Measurements from ENCODE around the gene SLC27A6.
A peak's percentile ranks its signal among the peaks of the same experiment; 100 is the strongest.

SLC27A6 gene

GRCh38 chr5:129002527-129002842 is 37.2 kb downstream of the SLC27A6 start:
- H3K27ac ChIP-seq = no peak overlapping the region
- TF ChIP-seq CTCF (IDR thresholded peaks at IDR 0.05) (no peak), ZFX (IDR thresholded peaks at IDR 0.05; ENCODE audit: borderline replicate concordance) (no peak)

- H3K27ac ChIP-seq = peak overlapping the region; percentile 14; the same call in 1 of the 2 replicates
- TF ChIP-seq CTCF (IDR thresholded peaks at IDR 0.05) (no peak), ZFX (IDR thresholded peaks at IDR 0.05; ENCODE audit: borderline replicate concordance) (no peak)
These were observed 37.9 kb downstream of the SLC27A6 start for GRCh38 chr5:129003232-129003631.

DNA sequence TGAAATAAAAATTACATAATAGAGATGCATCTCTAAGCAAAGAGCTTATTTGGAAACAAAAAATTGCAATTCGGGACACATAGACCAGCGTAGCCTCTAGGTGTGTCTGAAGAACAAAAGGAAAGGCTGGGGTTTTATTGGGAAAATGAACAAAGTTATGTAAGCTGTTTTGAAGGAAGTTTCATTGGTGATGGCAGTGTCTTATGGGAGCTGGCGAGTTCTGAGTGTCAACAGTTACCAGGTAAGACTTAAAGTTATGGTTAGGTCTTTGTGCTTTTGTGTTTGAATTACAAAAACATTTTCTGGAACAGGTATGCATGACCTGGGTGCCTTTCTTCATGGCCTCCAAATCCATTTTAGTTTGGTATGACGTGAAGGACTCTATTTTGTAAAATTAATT is 48.9 kb downstream of the SLC27A6 start:
- no peak overlapping the region for H3K27ac ChIP-seq
- no peak for TF ChIP-seq ZFX (IDR thresholded peaks at IDR 0.05; ENCODE audit: borderline replicate concordance)
- no peak for TF ChIP-seq CTCF (IDR thresholded peaks at IDR 0.05)

GRCh38 chr5:129018837-129019236 is 53.5 kb downstream of the SLC27A6 start:
- no peak for TF ChIP-seq ZFX (IDR thresholded peaks at IDR 0.05; ENCODE audit: borderline replicate concordance)
- no peak for TF ChIP-seq CTCF (IDR thresholded peaks at IDR 0.05)
- H3K27ac ChIP-seq = no peak overlapping the region

- no peak overlapping the region for H3K27ac ChIP-seq
- no peak for TF ChIP-seq CTCF (IDR thresholded peaks at IDR 0.05)
- TF ChIP-seq ZFX (IDR thresholded peaks at IDR 0.05; ENCODE audit: borderline replicate concordance) = no peak
These were observed 54.2 kb downstream of the SLC27A6 start for GRCh38 chr5:129019401-129019908.

DNA sequence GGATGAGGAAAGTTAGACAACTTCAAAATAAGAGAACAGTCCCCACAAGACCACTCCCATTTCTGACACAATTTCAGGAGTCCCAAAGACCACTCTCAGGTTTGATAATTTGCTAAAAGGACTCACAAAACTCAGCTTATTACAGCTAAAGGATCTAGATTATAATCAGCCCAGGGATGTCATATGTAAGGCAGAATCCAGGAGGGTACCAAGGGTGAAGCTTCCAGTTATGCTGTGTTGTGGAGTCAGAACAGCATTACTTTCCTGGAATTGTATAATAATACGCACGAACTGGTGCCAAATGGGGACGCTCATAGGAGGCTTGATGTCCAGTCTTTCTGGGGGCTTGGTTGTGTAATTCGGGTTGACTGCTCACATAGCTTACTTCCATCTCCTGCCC is 55.4 kb downstream of the SLC27A6 start:
- H3K27ac ChIP-seq = no peak overlapping the region
- TF ChIP-seq CTCF (IDR thresholded peaks at IDR 0.05) = no peak
- TF ChIP-seq ZFX (IDR thresholded peaks at IDR 0.05; ENCODE audit: borderline replicate concordance) = no peak

DNA sequence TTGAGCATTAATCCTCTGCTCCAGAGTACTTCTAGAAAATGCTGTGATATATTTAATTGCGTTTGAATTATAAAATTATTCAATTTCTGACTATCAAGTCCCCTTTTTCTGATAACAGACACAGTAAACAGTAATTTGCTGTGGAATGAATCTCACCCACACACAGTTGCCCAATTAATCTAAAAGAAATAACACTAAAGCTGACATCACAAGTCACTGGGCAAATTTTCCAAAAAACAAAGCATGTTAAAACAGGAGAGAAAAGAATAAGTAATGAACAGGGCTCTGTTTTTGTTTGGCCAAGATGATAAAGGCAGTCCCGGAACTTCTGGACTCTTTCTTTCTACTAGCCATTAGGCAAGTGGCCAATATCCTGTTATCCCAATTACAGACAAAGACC is 56.5 kb downstream of the SLC27A6 start:
- H3K27ac ChIP-seq = no peak overlapping the region
- TF ChIP-seq ZFX (IDR thresholded peaks at IDR 0.05; ENCODE audit: borderline replicate concordance) (no peak), CTCF (IDR thresholded peaks at IDR 0.05) (no peak)

Data from 22Rv1 (cell line).